ENCODE results near the gene SEMA4A.
A peak's percentile ranks its signal among the peaks of the same experiment; 100 is the strongest.
"Not testable (repeated sequence)": the region's sequence is repeated elsewhere in the genome, so short reads cannot be mapped to it uniquely, and the experiment has no call there.

SEMA4A gene

DNA sequence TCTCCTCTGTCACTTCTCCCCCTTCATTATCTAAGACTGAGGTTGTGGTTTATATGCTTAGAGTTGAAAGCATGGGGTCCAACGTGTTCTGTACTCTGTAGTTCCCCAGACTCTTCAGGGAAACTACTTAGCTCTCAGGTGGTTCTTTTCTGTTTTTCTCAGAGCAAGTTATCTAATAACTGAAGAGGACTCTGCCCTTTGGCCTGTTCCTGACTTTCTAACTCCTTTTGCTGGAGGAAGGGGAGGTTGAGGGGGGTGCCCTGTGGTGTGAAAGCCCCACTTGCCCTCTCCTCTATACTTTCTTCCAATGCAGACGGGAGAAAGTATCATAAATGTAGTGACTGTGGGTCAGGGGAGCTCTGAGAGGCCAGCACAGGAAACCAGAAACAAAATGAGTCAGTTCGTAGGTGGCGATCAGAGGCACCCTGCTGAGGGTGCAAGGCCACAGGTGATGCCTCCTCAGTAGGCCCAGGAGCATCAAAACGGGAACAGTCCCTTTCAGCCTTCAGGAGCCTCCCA is 45.5 kb downstream of the SEMA4A start:
- no peak for DNase-seq

DNA sequence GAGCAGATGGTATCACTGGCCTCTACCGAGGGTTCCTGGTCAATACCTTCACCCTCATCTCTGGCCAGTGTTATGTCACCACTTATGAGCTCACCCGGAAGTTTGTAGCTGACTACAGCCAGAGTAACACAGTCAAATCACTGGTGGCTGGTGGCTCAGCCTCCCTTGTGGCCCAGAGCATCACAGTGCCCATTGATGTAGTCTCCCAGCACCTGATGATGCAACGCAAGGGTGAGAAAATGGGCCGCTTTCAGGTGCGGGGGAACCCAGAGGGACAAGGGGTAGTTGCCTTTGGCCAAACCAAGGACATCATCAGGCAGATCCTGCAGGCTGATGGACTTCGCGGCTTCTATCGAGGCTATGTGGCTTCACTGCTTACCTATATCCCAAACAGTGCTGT is 46.7 kb downstream of the SEMA4A start:
- no peak for DNase-seq

DNA sequence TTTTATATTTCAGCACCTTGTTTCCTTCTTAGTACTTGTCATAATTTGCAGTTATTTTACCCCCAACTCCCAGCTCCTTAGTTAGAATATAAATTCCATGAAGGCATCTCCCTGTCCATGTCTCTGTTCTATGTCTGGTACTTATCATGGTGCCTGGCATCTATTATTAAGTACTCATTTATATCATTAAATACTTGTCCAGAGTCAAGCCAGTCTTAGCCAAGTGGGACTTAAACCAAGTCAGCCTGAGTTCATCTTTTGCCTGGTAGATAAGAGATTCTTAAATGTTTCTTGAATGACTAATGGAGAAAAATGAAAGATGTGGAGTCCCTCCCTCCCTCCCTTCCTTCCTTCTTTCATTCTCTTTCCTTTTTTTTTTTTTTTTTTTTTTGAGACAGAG is 49.9 kb downstream of the SEMA4A start:
- no peak for DNase-seq

DNA sequence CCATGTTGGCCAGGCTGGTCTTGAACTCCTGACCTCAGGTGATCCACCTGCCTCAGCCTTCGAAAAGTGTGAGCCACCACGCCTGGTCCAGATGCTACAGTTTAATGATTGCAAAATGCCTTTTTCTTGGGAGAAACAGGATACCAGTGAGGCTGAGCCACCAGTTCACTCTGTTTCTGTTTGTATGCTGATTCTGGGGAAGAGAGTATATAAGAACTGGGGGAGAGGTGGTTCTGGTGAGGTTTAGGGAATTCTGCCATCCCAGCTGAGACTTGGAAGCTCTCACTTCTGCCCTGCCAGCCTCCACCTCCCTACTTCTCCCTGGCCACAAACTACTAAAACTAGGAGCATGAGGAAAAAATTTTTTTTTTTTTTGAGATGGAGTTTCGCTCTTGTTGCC is 51.3 kb downstream of the SEMA4A start:
- no peak for DNase-seq

DNA sequence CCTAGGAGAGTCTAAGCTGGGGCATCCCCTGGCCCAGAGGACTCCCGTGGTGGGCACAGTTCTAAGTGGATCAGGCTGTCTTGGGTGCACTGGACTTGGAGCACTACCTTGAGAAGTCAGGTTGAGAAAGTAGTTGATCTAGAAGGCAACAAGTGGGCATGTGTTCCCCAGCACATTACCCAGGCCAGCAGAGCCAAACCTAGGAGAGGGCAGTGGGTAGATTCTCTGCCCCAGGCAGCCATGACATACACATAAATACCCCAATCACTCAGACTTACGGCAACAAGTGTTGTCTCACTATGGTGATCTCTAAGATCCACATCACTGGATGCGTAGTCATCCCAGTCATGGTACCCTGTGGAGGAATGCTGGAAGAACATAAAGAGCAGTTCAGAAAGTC is 57.9 kb downstream of the SEMA4A start:
- no peak for DNase-seq

DNA sequence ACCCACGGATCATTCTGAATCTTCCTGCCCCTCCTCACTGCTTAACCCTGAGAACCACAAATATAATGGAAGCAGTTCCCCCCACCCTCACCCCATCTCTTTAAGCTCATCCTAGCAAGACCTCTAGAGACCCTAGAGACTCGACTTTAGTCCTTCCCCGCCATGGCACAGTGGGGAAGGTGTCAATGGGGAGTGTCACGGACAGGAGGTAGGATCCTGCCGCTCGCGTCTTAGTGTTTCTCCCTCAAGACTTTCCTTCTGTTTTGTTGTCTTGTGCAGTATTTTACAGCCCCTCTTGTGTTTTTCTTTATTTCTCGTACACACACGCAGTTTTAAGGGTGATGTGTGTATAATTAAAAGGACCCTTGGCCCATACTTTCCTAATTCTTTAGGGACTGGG is 58.7 kb downstream of the SEMA4A start:
- DNase-seq = no peak

DNA sequence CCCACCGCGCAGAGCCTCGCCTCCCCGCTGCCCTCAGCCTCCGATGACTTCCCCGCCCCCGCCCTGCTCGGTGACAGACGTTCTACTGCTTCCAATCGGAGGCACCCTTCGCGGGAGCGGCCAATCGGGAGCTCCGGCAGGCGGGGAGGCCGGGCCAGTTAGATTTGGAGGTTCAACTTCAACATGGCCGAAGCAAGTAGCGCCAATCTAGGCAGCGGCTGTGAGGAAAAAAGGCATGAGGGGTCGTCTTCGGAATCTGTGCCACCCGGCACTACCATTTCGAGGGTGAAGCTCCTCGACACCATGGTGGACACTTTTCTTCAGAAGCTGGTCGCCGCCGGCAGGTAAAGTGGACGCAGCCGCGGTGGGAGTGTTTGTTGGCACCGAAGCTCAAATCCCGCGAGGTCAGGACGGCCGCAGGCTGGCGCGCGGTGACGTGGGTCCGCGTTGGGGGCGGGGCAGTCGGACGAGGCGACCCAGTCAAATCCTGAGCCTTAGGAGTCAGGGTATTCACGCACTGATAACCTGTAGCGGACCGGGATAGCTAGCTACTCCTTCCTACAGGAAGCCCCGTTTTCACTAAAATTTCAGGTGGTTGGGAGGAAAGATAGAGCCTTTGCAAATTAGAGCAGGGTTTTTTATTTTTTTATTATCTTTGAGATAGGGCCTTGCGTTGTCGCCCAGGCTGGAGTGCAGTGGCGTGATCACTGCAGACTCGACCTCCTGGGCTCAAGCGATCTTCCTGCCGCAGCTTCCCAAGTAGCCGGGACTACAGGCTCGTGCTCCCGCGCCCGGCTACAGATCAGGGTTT is 59.7 kb downstream of the SEMA4A start, which contains the start of gene PMF1:
Gene PMF1, plus strand, starts transcription at position 175 of the 811 bp plus-strand sequence. Its CDS starts 9 bp downstream, at position 184.
- DNase-seq = peak; percentile 99 to 100

DNA sequence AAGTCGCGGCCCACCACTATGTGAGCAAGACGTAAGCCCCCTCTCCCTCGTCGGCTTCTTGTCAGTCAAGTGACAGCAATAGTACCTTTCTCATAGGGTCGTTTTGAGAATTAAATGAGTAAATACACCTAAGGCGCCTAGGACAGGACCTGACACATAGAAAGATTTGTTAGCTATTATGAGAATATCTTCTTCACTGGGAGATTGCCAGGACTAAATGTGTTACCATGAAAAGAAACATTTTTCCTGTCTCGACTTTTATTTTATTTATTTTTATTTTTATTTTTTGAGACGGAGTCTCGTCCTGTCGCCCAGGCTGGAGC is 60.2 kb downstream of the SEMA4A start:
- no peak for DNase-seq

DNA sequence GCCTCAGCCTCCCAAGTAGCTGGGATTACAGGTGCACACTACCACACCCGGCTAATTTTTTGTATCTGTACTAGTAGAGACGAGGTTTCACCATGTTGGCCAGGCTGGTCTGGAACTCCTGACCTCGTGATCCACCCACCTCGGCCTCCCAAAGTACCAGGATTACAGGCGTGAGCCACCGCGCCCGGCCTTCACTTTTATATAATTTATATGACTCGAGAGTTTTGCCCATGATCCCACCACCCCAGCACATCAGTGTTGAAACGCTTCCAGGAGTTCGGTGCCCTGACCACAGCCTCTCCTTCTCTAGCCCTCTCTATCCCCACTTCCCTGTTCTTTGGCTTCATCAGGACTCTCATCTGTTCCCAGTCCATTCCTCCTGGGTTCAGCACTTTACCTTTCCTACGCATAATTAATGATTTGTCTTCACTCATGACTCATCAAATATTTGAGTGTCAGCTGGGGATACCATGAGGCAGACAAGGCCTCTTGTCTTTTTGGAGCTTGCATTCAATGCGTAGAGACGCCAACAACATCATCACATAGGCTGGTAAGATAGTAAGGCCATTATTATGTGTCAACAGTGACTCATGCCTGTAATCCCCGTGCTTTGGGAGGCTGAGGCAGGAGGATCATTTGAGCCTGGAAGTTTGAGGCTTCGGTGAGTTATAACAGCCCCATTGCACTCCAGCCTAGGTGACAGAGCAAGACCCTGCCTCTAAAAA is 60.8 kb downstream of the SEMA4A start:
- DNase-seq = peak; percentile 15 to 49

DNA sequence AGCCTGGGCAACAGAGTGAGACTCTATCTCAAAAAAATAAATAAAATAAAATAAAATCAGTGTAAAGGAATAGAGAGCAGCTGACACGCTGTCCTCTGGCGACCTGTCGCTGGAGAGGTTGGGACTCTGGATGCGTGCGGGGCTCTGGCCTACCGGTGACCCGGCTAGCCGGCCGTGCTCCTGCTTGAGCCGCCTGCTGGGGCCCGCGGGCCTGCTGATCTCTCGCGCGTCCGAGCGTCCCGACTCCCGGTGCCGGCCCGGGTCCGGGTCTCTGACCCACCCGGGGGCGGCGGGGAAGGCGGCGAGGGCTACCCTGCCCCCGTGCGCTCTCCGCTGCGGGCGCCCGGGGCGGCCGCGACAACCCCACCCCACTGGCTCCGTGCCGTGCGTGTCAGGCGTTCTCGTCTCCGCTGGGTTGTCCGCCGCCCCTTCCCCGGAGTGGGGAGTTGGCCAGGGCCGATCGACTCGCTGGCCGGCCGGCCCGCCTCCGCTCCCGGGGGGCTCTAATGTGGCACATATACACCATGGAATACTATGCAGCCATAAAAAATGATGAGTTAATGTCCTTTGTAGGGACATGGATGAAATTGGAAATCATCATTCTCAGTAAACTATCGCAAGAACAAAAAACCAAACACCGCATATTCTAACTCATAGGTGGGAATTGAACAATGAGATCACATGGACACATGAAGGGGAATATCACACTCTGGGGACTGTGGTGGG is 63.1 kb downstream of the SEMA4A start:
- not testable (repeated sequence) for DNase-seq

DNA sequence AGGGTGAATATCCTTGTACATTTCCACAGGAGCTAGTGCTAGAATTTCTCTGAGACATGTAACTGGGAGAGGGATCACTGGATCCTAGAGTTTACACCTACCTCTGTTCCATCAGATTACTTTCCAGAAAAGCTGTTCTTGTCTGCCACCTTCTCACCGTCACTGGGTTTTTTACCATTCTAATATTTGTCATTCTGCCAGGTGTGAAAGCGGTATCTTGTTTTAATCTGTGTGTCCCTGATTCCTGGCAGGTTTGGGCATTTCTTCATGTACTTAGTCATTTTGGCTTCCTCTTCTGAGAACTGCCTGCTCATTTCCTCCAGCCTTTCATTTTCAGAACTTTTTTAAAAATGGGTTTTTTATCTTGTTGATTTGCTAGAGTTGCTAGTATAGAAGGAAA is 64.5 kb downstream of the SEMA4A start:
- DNase-seq = no peak

DNA sequence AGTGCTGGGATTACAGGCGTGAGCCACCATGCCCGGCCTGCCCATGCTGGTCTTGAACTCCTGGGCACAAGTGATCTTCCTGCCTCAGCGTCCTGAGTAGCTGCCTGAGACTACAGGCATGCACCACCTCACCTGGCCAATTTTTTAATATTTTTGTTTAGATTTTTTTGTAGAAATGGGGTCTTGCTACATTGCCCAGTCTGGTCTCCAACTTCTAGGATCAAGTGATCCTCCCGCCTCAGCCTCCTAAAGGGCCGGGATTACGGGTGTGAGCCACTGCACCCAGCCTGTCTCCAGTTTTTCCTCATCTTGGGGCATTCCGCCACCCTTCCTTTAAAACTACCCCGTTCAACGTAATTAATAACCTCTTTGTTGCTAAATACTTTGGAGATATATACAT is 66.8 kb downstream of the SEMA4A start:
- DNase-seq = no peak

DNA sequence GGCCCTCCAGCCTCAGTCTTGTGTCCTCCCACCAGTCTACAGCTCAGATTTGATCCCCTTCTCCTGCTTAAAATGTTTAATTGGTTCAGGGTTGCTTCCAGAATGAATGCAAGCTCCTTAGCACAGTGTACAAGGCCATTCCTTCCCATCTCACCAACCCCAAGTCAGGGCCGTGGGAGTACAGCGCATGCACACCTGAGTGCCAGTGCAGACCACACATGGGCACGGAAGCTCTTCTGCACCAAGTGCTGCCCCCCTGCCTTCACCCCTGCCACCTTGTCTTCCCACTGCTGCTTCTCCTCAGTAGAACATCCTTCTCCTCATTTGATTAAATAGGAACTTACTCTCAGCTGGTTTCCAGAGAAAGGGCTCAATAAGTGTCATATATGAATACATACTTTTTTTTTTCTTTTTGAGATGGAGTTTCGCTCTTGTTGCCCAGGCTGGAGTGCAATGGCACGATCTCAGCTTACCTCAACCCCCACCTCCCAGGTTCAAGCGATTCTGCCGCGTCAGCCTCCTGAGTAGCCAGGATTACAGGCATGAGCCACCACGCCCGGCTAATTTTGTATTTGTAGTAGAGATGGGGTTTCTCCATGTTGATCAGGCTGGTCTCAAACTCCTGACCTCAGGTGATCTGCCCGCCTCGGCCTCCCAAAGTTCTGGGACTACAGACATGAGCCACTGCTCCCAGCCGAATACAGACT is 68.8 kb downstream of the SEMA4A start:
- no peak for DNase-seq

DNA sequence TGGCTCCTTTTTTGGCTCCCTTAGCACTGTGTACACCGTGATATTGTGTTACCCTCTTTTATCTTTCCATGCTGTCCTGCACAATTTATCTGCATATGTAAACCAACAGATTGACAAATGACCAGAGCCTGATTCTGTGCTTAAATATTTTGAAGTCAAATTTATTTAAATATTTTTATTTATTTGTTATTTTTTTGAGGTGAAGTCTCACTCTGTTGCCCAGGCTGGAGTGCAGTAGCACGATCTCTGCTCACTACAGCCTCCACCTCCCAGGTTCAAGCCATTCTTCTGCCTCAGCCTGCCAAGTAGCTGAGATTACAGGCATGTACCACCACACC is 72.3 kb downstream of the SEMA4A start:
- DNase-seq = no peak

DNA sequence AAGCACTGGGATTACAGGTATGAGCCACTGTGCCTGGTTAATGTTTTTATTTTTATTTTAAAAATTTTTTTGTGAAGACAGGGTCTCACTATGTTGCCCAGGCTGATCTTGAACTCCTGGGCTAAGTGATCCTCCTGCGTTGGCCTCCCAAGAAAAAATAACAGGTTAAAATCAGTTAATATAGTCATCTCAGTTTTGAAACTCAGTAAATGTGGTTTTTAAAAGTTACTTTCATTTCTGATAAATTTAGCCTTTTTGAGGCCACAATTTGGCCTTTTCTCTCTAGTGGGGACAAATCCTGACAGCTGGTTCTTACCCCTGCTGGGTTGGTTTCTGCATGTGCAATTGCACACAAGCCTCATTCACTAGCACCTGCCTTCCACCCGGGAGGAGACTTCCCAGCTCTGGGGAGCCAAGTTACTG is 72.7 kb downstream of the SEMA4A start:
- no peak for DNase-seq

DNA sequence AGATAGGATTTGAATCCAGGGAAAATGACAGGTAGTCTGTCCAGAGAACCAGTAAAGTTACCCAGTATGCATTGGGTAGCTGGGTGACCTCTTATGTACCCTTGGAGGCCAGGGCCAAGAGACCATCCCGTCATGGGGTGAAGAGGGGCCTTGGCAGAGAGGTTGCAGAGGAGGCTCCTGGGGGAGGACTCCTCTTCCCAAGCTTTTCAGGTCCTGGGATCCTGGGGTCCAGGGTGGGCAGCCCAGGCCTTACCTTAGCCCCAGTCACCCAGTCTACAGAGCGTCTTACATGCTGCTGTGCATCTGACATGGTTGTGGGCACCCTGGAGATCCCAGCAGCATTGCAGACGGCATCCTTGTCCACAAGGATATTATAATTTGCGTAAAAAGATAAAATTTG is 73.4 kb downstream of the SEMA4A start:
- DNase-seq = no peak
